Right hindlimb (tissue), 1 donor: ENCODE measurements around the gene MMP1.

Experiments
- DNase-seq: peaks from one replicate; pipeline ENCODE4 v3.0.0-alpha.2; 2018

Gene MMP1

DNA sequence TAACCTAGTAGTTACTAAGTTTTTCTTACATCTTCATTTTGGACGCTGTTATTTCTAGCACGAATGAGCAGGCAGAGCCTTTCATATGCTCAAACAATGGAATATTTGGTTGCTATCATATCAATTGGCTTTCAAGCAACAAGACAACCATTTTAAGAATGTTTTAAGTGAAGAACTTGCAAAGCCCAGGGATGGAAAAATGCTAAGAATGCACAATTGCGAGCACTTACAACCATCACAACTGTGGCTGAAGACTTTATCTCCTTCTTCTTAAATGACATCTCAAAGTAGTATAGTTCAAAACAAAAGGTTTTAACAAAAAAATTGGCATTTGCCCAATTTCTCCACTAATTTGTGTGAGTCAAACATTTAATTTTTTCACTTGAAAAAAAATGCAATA lies 8.3 kb upstream of the MMP1 start:
- no peak for DNase-seq

GRCh38 chr11:102802341-102802740 lies 4.4 kb upstream of the MMP1 start:
- DNase-seq = no peak

DNA sequence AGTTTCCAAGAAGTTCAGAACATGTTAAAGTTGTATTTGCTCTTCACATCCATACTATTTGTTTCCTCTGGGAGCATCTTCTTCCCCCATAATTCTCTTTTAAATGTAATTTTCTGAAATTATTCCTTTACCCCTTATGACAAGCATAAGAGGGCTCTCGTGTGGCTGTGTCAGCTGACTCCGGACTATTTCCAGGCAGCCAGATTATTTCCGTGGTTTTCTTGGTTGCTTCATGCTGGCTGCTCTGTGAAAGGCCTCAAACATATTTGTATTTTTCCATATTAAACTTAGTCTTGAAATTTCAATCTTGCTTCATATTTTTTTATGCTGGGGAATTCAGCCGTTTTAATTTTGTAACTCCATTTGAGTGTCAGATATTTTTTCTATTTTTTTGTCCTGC lies 2.8 kb upstream of the MMP1 start:
- DNase-seq = peak; percentile 34

DNA sequence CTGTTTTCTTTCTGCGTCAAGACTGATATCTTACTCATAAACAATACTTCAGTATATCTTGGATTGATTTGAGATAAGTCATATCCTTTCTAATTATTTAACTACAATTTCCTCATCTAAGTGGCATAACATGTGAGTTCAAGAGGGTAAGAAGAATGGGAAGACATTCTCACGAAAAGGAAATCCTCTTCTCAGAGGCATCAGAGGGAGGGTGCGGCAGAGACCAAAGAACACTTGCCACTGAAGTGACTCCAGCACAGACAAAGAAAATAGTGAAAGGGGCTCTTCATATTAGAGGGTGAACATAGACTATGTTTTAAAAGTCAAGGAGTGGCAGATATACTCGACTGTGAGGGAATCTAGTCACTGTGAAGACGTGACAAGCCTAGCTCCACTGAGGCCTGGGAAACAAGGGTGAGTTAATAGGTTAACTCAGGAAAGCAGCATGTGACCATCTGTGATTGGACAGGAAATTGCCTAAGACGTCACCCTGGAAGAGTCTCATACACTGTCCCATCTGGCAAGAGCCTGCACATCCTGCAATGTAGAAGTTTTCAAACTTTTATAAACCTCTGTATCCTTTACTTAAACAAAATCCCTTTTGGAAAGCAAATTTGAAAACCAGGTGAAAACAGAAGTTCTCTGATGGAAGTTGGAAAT lies 1.9 kb upstream of the MMP1 start:
- DNase-seq = no peak

- DNase-seq = no peak
Observed at GRCh38 chr11:102794382-102794781, 3.6 kb downstream of the MMP1 start.

GRCh38 chr11:102793677-102794290 lies 4.2 kb downstream of the MMP1 start:
- no peak for DNase-seq

DNA sequence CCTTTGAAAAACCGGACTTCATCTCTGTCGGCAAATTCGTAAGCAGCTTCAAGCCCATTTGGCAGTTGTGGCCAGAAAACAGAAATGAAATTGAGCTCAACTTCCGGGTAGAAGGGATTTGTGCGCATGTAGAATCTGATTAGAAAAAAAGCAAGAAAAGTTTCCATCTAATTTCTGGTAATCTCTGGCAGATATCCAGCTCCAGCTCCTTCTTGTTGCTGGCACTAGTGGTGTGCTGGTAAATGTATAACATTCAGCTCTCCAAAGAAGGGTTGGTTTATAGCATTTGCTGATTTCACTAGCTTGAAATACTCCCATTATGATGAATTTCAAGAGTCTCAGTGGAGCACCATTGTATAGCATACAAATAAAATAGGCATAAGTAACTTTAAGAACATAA lies 5.4 kb downstream of the MMP1 start:
- DNase-seq = no peak

DNA sequence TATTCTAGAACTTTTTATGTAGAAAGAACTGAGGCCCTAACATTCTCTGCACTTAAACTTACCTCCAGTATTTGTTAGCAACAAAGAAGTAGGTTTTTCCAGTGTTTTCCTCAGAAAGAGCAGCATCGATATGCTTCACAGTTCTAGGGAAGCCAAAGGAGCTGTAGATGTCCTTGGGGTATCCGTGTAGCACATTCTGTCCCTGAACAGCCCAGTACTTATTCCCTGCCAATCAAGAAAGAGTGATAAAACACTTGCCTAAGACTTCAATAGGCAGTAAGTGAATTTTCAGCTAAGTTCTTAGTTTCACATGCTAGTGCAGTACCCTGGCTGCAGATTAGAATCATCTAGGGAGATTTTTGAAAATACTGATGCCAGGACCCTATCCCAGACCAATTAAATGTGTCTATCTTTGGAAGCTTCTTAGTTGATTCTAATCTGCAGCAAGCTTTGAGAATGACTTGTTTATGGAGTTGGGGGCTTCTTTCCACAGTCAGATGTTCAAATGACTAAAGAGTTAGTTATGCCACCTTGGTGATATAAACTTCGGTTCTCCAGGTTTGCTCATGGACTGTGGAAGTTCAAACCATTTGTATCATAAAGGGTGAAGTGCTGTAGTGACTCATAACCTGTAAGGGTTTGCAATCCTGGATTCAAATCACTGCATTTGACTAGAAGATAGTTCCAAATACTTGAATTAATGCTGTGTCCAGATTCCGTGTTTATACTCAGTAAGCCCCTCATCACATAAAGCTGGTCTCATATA lies 6.5 kb downstream of the MMP1 start:
- no peak for DNase-seq

DNA sequence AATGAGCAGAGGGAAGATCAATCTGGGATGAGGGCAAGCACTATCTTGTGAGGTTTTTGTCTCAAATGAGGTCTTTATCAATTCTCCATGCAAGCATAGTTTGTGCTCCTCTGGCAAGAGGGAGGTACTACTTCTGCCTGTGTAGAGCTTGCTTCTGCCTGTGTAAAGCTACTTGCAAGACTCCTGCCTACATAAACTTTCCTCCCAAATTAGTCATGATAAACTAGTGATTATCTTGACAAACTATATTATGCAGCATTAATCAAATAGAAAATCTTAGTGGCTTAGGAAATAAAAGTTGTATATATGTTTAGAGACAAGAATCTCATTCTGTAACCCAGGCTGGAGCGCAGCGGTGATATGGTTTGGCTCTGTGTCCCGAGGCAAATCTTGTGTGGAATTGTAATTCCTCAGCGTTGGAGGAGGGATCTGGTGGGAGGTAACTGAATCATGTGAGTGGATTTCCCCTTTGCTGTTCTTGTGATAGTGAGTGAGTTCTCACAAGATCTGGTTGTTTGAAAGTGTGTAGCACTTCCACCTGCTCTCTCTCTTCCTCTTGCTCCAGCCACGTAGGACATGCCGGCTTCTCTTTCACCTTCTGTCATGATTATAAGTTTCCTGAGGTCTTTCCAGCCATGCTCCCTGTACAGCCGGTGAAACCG lies 9.5 kb downstream of the MMP1 start:
- DNase-seq = no peak

- DNase-seq = no peak
Observed at GRCh38 chr11:102784380-102784779, 13.6 kb downstream of the MMP1 start.

- DNase-seq = no peak
Observed at GRCh38 chr11:102783720-102784119, 14.2 kb downstream of the MMP1 start.

DNA sequence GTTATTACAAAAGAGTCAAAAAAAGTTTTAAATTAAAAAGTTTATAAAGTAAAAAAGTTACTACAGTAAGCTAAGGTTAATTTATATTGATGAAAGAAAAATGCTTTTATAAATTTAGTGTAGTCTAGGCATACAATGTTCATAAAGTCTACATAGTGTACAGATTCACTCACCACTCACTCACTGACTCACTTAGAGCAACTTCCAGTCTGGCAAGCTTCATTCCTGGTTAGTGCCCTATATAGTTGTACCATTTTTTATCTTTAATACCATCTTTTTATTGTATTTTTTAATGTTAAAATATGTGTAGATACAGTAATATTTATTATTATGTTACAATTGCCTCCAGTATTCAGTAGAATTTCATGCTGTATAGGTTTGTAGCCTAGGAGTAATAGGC lies 14.9 kb downstream of the MMP1 start:
- no peak for DNase-seq

GRCh38 chr11:102781676-102782075 lies 16.3 kb downstream of the MMP1 start:
- DNase-seq = no peak

DNA sequence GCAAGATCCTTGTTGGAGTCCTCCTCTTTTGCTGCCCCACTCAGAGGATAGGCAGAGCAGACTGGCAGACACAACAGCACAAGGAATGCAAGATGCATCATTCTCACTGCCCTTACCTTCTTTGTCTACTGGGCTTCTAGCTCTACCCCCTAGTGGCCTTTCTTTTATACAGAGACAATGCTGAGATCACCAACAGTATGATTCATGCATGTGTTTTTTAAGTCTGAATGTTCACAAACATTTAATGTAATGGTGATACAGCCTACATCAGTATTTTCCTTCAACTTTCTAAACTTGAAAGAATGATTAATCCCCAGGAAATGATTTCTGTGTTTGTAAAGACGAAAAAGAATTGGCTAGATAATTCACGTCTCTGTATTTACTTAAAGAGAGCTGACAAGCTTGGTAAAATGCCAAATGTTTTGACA lies 17.5 kb downstream of the MMP1 start, which contains the start of gene MMP10:
Gene MMP10 (minus strand): TSS at position 138 of the 428 bp plus-strand sequence. CDS start 37 bp downstream, at position 101.
- DNase-seq = no peak

DNA sequence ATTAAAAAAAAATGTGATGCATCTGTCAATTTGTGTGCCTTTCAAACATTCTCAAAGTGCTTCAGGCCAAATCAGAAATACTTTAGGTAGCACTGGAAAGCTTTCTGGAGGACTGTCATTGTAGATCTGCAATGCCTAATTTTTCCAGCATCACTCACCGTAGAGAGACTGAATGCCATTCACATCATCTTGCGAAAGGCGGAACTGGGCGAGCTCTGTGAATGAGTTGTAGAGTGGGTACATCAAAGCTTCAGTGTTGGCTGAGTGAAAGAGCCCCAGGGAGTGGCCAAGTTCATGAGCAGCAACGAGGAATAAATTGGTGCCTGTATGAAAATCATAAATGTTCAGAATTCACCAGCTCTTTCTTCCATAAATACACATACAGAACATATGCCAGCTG lies 21.5 kb downstream of the MMP1 start:
- DNase-seq = no peak

- no peak for DNase-seq
Observed at GRCh38 chr11:102773386-102773785, 24.6 kb downstream of the MMP1 start.

GRCh38 chr11:102771351-102771750 lies 26.6 kb downstream of the MMP1 start:
- DNase-seq = no peak

DNA sequence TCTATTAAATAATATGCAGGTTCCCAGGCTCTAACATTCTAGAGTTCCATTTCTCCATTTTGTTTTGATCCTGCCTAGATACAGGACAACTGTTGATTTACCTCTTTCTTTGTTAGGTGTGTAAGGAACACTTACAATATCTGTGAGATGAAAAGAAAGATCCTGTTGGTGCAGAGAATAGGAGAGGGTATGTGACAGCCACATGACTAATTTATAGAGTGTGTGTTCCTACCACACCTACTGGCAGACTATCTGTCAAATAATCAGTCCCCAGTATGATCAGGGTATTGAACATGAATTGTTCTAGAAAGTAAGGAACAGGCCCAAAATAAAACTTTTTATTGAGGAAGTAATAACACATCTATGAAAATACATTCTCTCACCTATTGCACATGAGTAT lies 27.8 kb downstream of the MMP1 start:
- no peak for DNase-seq

GRCh38 chr11:102767800-102768199 lies 30.2 kb downstream of the MMP1 start:
- DNase-seq = no peak

DNA sequence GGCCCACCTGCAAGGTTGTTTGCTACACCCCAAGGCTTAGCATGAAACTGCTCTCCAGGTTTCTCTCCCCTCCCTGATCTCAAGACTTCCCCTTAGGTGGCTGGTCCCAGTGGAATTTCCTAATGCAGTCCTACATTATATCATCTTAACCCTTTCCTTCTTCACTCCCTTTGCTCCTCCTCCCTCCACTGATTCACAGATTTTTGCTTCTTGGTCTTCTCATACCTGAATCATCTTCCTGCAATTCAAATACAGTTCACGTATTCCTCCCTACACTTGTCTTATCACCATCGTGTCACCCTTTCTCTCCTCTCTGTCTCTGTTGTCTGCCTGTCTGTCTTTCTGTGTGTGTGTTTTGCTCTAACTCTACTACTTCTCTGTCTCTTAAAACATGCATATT lies 34.5 kb downstream of the MMP1 start:
- DNase-seq = no peak

DNA sequence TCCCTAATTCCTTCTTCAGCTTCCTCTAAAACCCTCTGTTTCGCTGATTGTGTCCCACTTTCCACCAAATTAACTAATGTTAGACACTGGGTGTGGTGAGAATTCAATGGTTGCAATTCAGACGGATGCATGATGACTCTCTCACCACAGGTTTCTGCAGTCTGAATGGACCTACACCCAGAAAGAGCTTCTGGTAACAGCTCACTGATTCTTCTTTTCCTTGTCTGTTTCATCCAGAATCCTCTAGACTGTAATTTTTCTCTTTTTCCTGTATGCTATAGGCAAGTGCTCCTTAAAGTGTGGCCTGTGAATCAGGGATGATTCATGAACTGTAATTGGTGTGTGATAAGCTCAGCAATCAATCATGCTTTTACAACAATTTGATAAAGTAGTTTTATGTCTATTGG lies 35.6 kb downstream of the MMP1 start:
- no peak for DNase-seq

- no peak for DNase-seq
Observed at GRCh38 chr11:102761646-102762238, 36.2 kb downstream of the MMP1 start.
